Activated T-cell treated with anti-CD3 and anti-CD28 coated beads for 24 hours (primary cell): Measurements from ENCODE around the gene SZT2.
"Not testable (repeated sequence)": the region's sequence is repeated elsewhere in the genome, so short reads cannot be mapped to it uniquely, and the experiment has no call there.

Experiments used
- DNase-seq: peaks from one replicate; pipeline ENCODE4 v3.0.0-alpha.2; 2020; ENCODE audit warnings: low read depth

Gene SZT2

GRCh38 chr1:43363283-43363934 lies 26.3 kb upstream of the SZT2 start:
- DNase-seq: no peak

GRCh38 chr1:43363935-43364525 lies 25.7 kb upstream of the SZT2 start:
- no peak for DNase-seq

GRCh38 chr1:43365678-43366077 lies 24.0 kb upstream of the SZT2 start:
- no peak for DNase-seq

GRCh38 chr1:43366179-43366578 lies 23.5 kb upstream of the SZT2 start:
- DNase-seq: no peak

GRCh38 chr1:43366601-43367025 lies 23.1 kb upstream of the SZT2 start:
- no peak for DNase-seq

GRCh38 chr1:43367026-43367903 lies 22.4 kb upstream of the SZT2 start:
- no peak for DNase-seq

GRCh38 chr1:43367904-43368645 lies 21.6 kb upstream of the SZT2 start, which contains the start of gene ELOVL1:
ELOVL1 (minus strand) TSS chr1:43368011; CDS start chr1:43365609, 2,402 bp downstream.
- peak; percentile 89 for DNase-seq

- no peak for DNase-seq
Measured at GRCh38 chr1:43368646-43369020, 21.1 kb upstream of the SZT2 start.

- DNase-seq: not testable (repeated sequence)
Measured at GRCh38 chr1:43369779-43370178, 19.9 kb upstream of the SZT2 start.

GRCh38 chr1:43370564-43370963 lies 19.1 kb upstream of the SZT2 start:
- no peak for DNase-seq

GRCh38 chr1:43372172-43372571 lies 17.5 kb upstream of the SZT2 start:
- DNase-seq: no peak

- no peak for DNase-seq
Measured at GRCh38 chr1:43373066-43373940, 16.4 kb upstream of the SZT2 start.

- DNase-seq: no peak
Measured at GRCh38 chr1:43376723-43377235, 12.9 kb upstream of the SZT2 start.

GRCh38 chr1:43377831-43378230 lies 11.9 kb upstream of the SZT2 start:
- DNase-seq: no peak

- no peak for DNase-seq
Measured at GRCh38 chr1:43379476-43379875, 10.2 kb upstream of the SZT2 start.

- DNase-seq: no peak
Measured at GRCh38 chr1:43381612-43382011, 8.1 kb upstream of the SZT2 start.

- no peak for DNase-seq
Measured at GRCh38 chr1:43382027-43382779, 7.5 kb upstream of the SZT2 start.

GRCh38 chr1:43383449-43383848 lies 6.2 kb upstream of the SZT2 start:
- no peak for DNase-seq

- DNase-seq: no peak
Measured at GRCh38 chr1:43386676-43387075, 3.0 kb upstream of the SZT2 start.

- DNase-seq: no peak
Measured at GRCh38 chr1:43387976-43388599, 1.6 kb upstream of the SZT2 start.
